ENCODE results near the gene GLI3.

The GLI3 gene

DNA sequence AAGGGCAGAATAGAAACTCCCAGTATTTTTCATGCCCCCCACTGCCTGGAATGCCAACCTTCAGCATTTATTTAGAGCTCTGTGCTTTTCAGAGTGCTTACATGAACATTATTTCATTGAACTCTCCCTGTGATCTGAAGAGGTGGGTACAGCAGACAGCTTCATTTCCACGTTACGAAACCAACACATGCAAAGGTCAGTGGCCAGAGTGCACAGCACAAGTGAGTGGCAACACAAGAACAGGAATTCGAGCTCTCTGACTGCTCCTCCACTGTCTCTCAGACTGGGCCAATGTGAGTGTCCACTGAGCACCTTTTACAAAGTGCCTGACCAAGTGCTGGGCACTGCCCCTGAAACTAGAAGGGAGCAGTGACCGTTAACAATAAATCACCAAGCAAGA, 162.9 kb downstream of the GLI3 start:
- no peak for FAIRE-seq

DNA sequence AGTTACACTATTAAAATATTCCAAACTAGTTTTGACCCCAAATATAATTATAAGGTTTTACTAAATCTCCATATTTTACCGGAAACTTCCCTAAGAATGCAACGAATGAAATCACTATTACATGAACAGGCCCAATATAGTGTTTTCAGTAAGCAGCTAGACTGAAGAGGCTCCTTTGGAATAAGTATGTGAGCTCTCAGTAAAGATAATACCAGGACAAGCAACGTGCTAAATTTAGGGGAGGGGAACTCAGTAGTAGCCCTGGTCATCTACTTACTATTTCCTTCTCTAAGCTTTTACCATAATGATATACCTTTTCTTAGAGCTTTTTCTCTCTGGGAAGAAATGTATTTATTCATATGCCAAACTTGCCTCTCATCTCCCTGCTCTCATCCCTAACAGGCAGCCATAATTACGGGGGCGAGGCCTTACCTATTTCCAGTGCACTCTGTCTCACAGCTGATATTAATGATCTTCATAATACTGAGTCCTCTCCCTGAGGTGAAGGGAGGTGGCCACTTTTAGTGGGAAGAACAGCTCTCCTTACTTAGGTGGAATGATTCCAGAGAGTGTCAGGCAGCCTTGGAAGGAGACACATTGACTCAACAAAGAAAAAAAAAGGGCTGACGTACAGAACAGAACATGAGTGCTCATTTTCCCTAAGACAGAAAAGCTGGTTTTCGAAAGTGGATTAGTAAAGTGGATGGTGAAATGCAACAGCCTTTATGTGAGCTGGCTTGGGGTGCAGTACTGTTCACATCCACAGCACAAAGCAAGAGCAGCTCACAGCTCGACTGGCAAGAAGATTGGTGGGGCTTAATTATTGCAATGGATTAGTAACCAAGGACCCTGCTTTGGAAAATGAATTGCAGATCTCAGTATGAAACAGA, 165.4 kb downstream of the GLI3 start:
- no peak for FAIRE-seq

- FAIRE-seq, result no peak
These were observed 166.9 kb downstream of the GLI3 start for GRCh38 chr7:42070068-42070467.

DNA sequence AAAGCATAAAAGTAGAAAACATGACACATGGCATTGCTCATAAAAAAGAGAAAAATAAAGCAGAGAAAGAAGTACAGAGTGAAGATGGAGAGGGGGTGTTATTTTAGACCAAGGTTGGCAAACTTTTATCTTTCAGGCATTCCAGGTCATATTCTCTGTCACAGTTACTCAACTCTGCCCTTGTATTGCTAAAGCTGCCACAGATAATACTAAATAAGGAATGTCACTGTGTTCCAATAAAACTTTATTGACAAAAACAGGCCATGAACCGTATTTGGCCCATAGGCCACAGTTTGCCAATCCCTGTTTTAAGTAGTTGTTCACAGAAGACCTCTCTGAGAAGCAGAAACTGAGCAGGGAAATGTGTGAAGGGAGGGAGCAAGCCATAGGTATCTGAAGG, 167.4 kb downstream of the GLI3 start:
- no peak for FAIRE-seq

- FAIRE-seq, result no peak
These were observed 168.3 kb downstream of the GLI3 start for GRCh38 chr7:42068554-42069280.

DNA sequence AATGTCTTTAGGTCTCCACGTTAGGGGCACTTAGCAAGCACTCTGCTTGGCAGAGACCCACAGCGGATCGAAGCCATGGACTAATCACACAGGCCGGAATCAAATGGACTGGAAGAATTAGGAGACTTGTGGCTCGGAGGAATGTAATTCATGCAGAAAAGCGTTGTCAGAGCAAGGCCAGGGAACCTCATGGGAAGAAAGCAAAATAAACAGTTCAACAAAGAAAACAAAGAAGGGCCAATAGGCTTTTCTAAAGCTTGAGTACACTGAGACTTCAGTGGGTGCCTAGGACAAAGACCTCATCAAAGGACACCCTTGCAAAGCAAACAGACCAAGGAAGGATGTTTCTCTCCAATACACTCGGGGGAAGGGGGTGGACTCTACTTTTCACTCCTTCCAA, 171.1 kb downstream of the GLI3 start:
- FAIRE-seq, result no peak

DNA sequence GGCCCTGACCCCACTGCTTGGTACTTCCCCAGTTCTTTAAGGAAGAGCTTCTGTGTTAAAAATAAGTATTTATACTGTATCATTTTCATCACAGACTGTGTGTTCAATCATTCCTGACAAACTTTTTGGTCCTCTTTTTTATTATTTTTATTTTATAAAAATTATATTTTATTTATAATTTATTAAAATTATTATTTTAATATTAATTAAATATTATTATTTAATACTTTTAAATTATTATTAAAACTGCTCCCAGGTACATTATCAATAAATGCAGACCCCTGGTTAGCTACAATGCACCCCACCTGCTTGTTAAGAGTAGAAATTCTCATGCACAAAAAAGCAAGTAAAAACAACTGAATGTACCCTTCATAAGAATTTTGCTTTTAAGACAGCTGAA, 172.0 kb downstream of the GLI3 start:
- FAIRE-seq, result no peak

DNA sequence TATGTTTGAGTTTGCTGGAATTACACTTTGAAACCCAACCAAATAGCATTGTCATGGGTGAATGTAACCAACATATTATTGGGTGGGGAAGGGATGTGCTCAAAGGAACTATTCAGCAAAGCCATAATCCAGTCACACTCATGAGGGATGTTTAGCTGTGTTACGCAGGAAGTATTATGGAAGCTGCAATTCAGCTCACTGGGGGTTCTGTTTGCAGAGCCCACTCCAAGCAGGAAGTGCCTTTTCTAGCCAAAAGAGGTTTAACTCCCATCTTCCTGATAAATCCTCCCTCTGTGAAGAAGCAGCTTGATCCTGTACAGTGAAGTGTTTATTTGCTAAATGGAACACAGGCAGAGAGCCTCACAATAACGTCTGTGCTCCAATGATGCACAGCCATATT, 172.5 kb downstream of the GLI3 start:
- no peak for FAIRE-seq

GRCh38 chr7:42059275-42059674, 177.7 kb downstream of the GLI3 start:
- FAIRE-seq, result peak; percentile 70

GRCh38 chr7:42057331-42057730, 179.7 kb downstream of the GLI3 start:
- FAIRE-seq, result no peak

DNA sequence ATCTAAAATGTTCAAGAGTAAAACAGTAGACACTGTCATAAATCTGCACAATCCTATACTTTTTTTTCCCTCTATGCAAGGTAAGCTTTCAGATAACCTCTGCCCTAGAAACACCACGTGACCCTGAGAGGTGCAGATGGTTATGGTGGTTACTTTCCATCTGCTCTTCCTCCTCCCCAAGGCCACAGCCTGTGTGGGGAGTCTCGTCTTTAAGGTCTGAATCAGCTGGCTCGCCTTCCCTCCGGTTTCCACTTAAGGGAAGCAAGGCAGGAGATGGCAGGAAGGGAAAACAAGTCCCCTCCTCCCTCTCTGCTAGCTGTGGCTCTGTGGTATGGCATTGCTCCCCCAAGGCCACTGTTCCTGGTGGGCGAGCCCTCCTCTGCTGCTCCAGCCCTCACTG, 181.8 kb downstream of the GLI3 start:
- FAIRE-seq, result no peak

- FAIRE-seq, result no peak
These were observed 183.2 kb downstream of the GLI3 start for GRCh38 chr7:42053834-42054233.

GRCh38 chr7:42049761-42050160, 187.2 kb downstream of the GLI3 start:
- FAIRE-seq, result no peak

GRCh38 chr7:42046483-42046882, 190.5 kb downstream of the GLI3 start:
- FAIRE-seq, result no peak

DNA sequence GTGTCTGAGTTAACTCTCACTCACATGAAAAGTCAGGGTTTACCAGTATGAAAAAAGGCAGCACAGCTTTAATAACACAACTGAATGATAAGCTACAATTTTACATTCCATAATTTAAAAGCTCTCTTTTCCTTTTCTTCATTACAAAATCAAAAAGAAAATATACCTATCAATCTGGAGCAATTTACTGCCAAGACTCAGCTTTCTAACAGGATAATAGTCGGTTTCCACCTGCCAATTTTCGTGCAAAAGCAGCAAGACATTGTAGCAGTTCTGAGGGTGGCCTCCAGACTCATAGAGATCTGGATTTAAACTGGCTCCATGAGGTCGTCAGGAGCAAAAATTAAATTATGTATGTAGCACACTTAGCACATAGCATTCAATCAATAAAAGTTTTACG, 191.0 kb downstream of the GLI3 start:
- FAIRE-seq, result no peak

DNA sequence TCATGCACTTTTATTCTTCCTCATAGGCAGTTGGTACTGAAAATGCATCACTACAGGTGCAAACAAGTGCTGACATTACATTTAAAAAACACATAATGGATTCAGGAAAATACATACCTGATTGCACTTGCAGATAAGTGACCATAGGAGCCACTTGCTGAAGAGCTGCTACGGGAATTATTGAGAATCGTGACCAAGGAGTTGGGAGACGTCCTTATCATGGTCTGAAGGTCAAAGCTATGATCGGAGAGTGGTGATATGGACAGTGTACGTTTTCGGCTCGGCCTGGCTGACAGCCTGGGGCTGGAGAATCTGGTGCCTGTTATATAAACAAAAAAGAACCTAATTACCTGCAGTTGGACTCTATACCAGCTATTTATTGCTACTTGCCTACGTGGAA, 197.1 kb downstream of the GLI3 start:
- no peak for FAIRE-seq

DNA sequence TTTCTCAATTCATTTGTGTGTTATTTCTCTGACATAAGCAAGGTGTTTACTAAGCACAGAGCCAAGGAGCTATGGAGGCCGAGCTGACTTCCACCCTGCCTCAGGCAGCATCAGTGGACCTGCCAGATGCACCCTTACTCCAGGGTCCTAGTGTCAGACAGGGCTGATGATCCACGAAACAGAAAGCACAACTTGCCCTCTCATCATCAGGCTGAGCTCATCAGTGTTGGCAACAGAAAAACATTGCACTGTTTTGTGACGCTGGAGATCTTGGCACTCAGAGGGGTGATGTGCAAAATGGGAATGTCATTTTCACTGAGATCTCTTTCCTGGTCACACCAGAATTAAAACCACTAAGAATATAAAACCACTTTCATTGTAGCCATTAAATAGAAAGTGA, 201.8 kb downstream of the GLI3 start:
- no peak for FAIRE-seq

- no peak for FAIRE-seq
These were observed 203.5 kb downstream of the GLI3 start for GRCh38 chr7:42033480-42033879.

- FAIRE-seq, result no peak
These were observed 207.6 kb downstream of the GLI3 start for GRCh38 chr7:42029405-42029804.

DNA sequence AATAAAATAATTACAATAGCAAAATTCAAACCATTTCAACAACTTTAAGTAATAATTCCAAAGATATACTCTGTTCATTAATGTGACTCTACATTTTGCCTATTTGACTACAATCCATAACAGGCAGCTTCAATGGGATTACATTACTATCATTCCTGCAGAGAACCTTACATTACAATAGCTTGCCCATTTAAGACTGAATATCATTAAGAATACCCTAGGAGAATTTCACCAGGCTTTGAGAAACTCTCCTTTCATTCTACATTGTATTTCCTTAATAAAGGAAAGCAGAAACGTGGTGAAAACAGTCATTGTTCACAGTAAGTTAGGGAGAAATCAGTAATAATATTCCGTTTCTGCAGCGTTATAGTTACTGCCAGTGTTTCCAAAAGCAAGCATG, 209.5 kb downstream of the GLI3 start:
- no peak for FAIRE-seq

DNA sequence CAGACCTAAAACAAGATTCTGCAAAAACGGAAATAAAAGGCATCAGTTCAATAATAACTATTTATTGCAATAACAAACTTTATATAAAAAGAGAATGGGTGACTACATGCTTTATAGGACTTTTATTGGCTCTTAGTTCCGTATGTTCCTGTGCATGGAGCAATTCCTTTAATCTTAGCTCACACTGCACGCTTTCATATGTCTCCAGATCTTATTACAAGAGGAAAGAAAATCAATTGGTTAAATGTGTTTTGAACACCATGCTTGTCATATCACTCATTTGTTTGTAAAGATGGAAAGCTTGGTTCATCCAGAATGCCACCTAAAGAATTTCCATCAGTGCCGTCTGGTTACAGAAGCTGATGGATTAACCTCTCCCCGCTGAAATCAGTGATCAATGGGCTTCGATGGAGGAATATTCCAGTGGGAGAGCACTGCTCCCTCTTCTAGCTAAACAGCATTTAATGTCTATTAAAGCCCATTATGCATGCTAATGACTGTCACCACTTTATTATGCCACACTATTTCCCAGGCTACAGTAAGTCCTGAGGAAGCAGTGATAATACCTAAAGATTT, 210.3 kb downstream of the GLI3 start:
- FAIRE-seq, result no peak

GRCh38 chr7:42025635-42026375, 211.2 kb downstream of the GLI3 start:
- FAIRE-seq, result no peak

- FAIRE-seq, result no peak
These were observed 212.5 kb downstream of the GLI3 start for GRCh38 chr7:42024537-42024936.
